RWPE2 (cell line): ENCODE data around the gene MYL4.

Experiments used
- ATAC-seq: fragments of 200-7000 bp; cut with Tn5 transposase; 3 replicates; pipeline ENCODE4 v1.9.1; 2021; ENCODE audit warnings: low read depth
- DNase-seq: peaks from one replicate; pipeline ENCODE4 v3.0.0-alpha.2; 2020; ENCODE audit warnings: low spot score
- H3K27ac ChIP-seq: fragments of 450-650 bp; 2 replicates; pipeline ENCODE4 v1.5.1; 2017; ENCODE audit warnings: mild to moderate bottlenecking; ENCODE audit not compliant: poor library complexity, severe bottlenecking
- H3K27me3 ChIP-seq: fragments of 250-450 bp; sonication (Bioruptor Pico); 2 replicates; pipeline ENCODE4 v1.5.1; 2021; ENCODE audit warnings: mild to moderate bottlenecking, moderate library complexity; ENCODE audit not compliant: insufficient read depth, poor library complexity, severe bottlenecking
- H3K36me3 ChIP-seq: fragments of 250-450 bp; sonication (Bioruptor Pico); 2 replicates; pipeline ENCODE4 v1.5.1; 2020; ENCODE audit warnings: low read depth, mild to moderate bottlenecking, moderate library complexity
- H3K4me1 ChIP-seq: fragments of 250-450 bp; sonication (Bioruptor Pico); 2 replicates; pipeline ENCODE4 v1.5.1; 2021; ENCODE audit warnings: mild to moderate bottlenecking, moderate library complexity; ENCODE audit not compliant: insufficient read depth, poor library complexity, severe bottlenecking
- H3K4me3 ChIP-seq: fragments of 250-450 bp; sonication (Bioruptor Pico); 2 replicates; pipeline ENCODE4 v1.5.1; 2021; ENCODE audit warnings: mild to moderate bottlenecking, moderate library complexity; ENCODE audit not compliant: severe bottlenecking
- H3K9me3 ChIP-seq: fragments of 250-450 bp; sonication (Bioruptor Pico); 2 replicates; pipeline ENCODE4 v1.5.1; 2021; ENCODE audit warnings: mild to moderate bottlenecking, moderate library complexity; ENCODE audit not compliant: severe bottlenecking
- TF ChIP-seq, protein P1 (sequence below): fragments of 450-650 bp; IDR thresholded peaks from one replicate; pipeline ENCODE4 v1.5.1; 2017; ENCODE audit warnings: mild to moderate bottlenecking, moderate library complexity; ENCODE audit not compliant: poor library complexity, severe bottlenecking

The MYL4 gene

GRCh38 chr17:47229535-47230443 is 20.6 kb downstream of the MYL4 start:
- Histone ChIP-seq H3K9me3 (no peaks in the 10 kb centered on the region), H3K36me3 (no peaks in the 10 kb centered on the region), H3K27ac (peak overlapping the region; percentile 57), H3K27me3 (no peaks in the 10 kb centered on the region), H3K4me1 (peaks cover 24% of the 10 kb centered on the region), H3K4me3 (no peak overlapping the region)
- DNase-seq, result peak; percentile 84
- peak; percentile 84 for ATAC-seq
- TF ChIP-seq, protein P1, sequence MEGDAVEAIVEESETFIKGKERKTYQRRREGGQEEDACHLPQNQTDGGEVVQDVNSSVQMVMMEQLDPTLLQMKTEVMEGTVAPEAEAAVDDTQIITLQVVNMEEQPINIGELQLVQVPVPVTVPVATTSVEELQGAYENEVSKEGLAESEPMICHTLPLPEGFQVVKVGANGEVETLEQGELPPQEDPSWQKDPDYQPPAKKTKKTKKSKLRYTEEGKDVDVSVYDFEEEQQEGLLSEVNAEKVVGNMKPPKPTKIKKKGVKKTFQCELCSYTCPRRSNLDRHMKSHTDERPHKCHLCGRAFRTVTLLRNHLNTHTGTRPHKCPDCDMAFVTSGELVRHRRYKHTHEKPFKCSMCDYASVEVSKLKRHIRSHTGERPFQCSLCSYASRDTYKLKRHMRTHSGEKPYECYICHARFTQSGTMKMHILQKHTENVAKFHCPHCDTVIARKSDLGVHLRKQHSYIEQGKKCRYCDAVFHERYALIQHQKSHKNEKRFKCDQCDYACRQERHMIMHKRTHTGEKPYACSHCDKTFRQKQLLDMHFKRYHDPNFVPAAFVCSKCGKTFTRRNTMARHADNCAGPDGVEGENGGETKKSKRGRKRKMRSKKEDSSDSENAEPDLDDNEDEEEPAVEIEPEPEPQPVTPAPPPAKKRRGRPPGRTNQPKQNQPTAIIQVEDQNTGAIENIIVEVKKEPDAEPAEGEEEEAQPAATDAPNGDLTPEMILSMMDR, result peak; percentile 99

DNA sequence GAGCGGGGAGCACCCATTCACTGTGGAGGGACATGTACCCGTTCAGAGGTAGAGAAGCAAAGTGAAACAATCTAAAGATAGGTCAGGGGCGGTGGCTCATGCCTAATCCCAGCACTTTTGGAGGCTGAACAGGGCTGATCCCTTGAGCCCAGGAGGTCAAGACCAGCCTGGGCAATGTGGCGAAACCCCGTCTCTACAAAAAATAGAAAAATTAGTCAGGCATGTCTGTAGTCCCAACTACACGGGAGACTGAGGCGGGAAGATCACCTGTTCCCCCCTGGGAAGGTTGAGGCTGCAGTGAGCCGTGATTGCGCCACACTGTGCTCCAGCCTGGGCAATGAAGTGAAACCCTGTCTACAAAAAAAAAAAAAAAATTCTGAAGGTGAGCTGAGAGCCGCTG is 21.7 kb downstream of the MYL4 start:
- no peaks in the 10 kb centered on the region for H3K36me3 ChIP-seq
- no peaks in the 10 kb centered on the region for H3K27me3 ChIP-seq
- DNase-seq (no peak), ATAC-seq (no peak)
- no peaks in the 10 kb centered on the region for H3K9me3 ChIP-seq
- peak overlapping the region; percentile 57 for H3K27ac ChIP-seq
- TF ChIP-seq, protein P1, result no peak
- no peak overlapping the region for H3K4me3 ChIP-seq
- peaks cover 14% of the 10 kb centered on the region for H3K4me1 ChIP-seq

DNA sequence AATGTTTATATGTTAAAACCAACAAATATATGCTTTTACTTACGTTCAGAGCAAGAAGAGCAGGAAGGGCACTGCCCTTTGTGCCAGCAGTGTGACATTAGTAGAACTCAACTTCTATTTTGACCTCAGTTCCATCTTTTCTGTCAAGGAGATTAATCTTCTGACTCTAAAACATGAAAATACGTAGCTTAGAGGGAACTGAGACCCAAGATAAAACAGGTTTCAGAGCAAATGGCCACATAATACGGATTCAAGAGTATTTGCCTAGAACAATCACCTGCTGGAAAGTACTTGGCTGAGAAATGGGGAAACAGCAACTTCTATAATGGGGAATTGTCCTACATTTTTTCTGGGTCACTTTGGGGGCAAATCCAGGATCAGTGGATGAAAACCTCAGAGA is 22.2 kb downstream of the MYL4 start:
- H3K36me3 ChIP-seq, result no peaks in the 10 kb centered on the region
- H3K4me1 ChIP-seq, result peaks cover 10% of the 10 kb centered on the region
- no peak for ATAC-seq
- no peak for DNase-seq
- no peak overlapping the region for H3K27ac ChIP-seq
- no peak overlapping the region for H3K4me3 ChIP-seq
- TF ChIP-seq, protein P1, result no peak
- no peaks in the 10 kb centered on the region for H3K27me3 ChIP-seq
- H3K9me3 ChIP-seq, result no peaks in the 10 kb centered on the region

- TF ChIP-seq, protein P1, result no peak
- no peaks in the 10 kb centered on the region for H3K9me3 ChIP-seq
- no peak for ATAC-seq
- H3K27ac ChIP-seq, result no peak overlapping the region
- no peaks in the 10 kb centered on the region for H3K36me3 ChIP-seq
- no peak overlapping the region for H3K4me3 ChIP-seq
- no peak for DNase-seq
- no peaks in the 10 kb centered on the region for H3K27me3 ChIP-seq
- H3K4me1 ChIP-seq, result peaks cover 10% of the 10 kb centered on the region
Measured at GRCh38 chr17:47231866-47232265, 22.7 kb downstream of the MYL4 start.

GRCh38 chr17:47232465-47232864 is 23.3 kb downstream of the MYL4 start:
- Histone ChIP-seq H3K9me3 (no peaks in the 10 kb centered on the region), H3K36me3 (no peaks in the 10 kb centered on the region), H3K27ac (no peak overlapping the region), H3K4me1 (peaks cover 10% of the 10 kb centered on the region), H3K27me3 (no peaks in the 10 kb centered on the region), H3K4me3 (no peak overlapping the region)
- TF ChIP-seq, protein P1, result no peak
- DNase-seq (no peak), ATAC-seq (no peak)
